ENCODE results near the gene MAPRE2. TPM values are rescaled to one million over a fixed set of nuclear protein-coding genes. Genes with fewer than 3 reads are reported as not detected.

Gene MAPRE2
- total RNA-seq, 2 donors from 2014 or later: 11.7 to 11.9 TPM

- no peak overlapping the region for H3K4me3 ChIP-seq
- DNase-seq (no peak), ATAC-seq (no peak)
- no peak overlapping the region for H3K27ac ChIP-seq
- TF ChIP-seq, protein P1, sequence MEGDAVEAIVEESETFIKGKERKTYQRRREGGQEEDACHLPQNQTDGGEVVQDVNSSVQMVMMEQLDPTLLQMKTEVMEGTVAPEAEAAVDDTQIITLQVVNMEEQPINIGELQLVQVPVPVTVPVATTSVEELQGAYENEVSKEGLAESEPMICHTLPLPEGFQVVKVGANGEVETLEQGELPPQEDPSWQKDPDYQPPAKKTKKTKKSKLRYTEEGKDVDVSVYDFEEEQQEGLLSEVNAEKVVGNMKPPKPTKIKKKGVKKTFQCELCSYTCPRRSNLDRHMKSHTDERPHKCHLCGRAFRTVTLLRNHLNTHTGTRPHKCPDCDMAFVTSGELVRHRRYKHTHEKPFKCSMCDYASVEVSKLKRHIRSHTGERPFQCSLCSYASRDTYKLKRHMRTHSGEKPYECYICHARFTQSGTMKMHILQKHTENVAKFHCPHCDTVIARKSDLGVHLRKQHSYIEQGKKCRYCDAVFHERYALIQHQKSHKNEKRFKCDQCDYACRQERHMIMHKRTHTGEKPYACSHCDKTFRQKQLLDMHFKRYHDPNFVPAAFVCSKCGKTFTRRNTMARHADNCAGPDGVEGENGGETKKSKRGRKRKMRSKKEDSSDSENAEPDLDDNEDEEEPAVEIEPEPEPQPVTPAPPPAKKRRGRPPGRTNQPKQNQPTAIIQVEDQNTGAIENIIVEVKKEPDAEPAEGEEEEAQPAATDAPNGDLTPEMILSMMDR (IDR thresholded peaks at IDR 0.05): no peak
- no peak for TF ChIP-seq POLR2A (IDR thresholded peaks at IDR 0.05)
- H3K36me3 ChIP-seq (replicated peaks in 1 of 2; ENCODE audit: insufficient read depth in 1 of 2, low read depth in 2 of 2): no peaks in the 10 kb centered on the region
- H3K27me3 ChIP-seq: no peaks in the 10 kb centered on the region
- 35 to 58% methylated on average over 3 of the region's 3 CpGs for WGBS, 2 donors
- intact Hi-C loops (cut with DNase I): no loop called here
- H3K9me3 ChIP-seq: no peaks in the 10 kb centered on the region
- peaks cover 6% of the 10 kb centered on the region for H3K4me1 ChIP-seq
Observed at GRCh38 chr18:35085450-35086380, 44.5 kb downstream of the MAPRE2 start.

DNA sequence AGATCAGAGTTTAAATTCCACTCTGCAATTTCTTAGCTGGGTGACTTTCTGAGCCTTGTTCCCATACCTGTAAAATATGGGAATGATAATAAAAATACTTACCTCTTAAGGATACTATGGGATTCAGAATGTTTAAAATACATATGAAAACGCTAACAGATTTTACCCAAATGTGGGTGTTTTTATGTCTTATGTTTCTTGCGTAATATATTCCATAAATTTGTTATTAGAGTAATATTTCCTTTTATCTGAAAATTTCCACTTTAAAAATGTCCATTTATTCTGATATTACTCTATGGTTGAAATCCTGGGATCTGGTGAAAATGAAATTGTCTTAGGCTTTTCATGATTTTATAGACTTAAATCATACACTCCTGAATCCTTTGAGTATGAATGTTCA lies 45.5 kb downstream of the MAPRE2 start:
- 98 to 100% methylated on average over 2 of the region's 2 CpGs for WGBS, 2 donors
- H3K9me3 ChIP-seq: no peaks in the 10 kb centered on the region
- no peak overlapping the region for H3K27ac ChIP-seq
- intact Hi-C loops (cut with DNase I): no loop called here
- ATAC-seq (no peak), DNase-seq (no peak)
- H3K4me3 ChIP-seq: no peak overlapping the region
- H3K36me3 ChIP-seq (replicated peaks in 1 of 2; ENCODE audit: insufficient read depth in 1 of 2, low read depth in 2 of 2): no peaks in the 10 kb centered on the region
- H3K27me3 ChIP-seq: no peaks in the 10 kb centered on the region
- TF ChIP-seq, protein P1 (IDR thresholded peaks at IDR 0.05): no peak
- no peak for TF ChIP-seq POLR2A (IDR thresholded peaks at IDR 0.05)
- H3K4me1 ChIP-seq: peaks cover 6% of the 10 kb centered on the region

DNA sequence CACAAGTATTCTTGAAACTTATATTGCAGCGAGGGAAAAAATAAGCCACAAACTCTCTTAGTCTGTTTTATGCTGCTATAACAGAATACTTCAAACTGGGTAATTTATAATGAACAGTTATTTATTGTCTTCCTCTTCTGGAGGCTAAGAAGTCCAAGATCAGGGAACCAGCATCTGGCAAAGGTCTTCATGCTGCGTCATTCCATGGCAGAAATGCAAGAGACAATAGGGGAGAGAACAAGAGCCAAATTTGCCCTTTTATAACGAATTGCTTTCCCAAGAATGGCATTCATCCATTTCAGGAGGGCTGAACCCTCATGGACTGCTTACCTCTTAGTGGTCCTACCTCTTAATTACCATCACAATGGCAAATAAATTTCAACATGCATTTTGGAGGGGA lies 46.5 kb downstream of the MAPRE2 start:
- no peaks in the 10 kb centered on the region for H3K27me3 ChIP-seq
- DNase-seq: no peak
- H3K9me3 ChIP-seq: no peaks in the 10 kb centered on the region
- no peak for ATAC-seq
- intact Hi-C loops (cut with DNase I): no loop called here
- H3K4me3 ChIP-seq: no peak overlapping the region
- no peaks in the 10 kb centered on the region for H3K36me3 ChIP-seq (replicated peaks in 1 of 2; ENCODE audit: insufficient read depth in 1 of 2, low read depth in 2 of 2)
- WGBS, 2 donors: 84 to 92% methylated on average over 3 of the region's 3 CpGs
- no peak for TF ChIP-seq POLR2A (IDR thresholded peaks at IDR 0.05)
- TF ChIP-seq, protein P1 (IDR thresholded peaks at IDR 0.05): no peak
- no peak overlapping the region for H3K27ac ChIP-seq
- peaks cover 6% of the 10 kb centered on the region for H3K4me1 ChIP-seq

GRCh38 chr18:35088921-35089320 lies 47.7 kb downstream of the MAPRE2 start:
- WGBS, 2 donors: 87 to 95% methylated on average over 3 of the region's 3 CpGs

More at GRCh38 chr18:35088921-35089320, 47.7 kb downstream of the MAPRE2 start:
- Histone ChIP-seq H3K9me3 (no peaks in the 10 kb centered on the region), H3K36me3 (replicated peaks in 1 of 2; ENCODE audit: insufficient read depth in 1 of 2, low read depth in 2 of 2) (no peaks in the 10 kb centered on the region), H3K4me3 (no peak overlapping the region), H3K4me1 (peaks cover 6% of the 10 kb centered on the region), H3K27me3 (no peaks in the 10 kb centered on the region), H3K27ac (no peak overlapping the region)
- ATAC-seq (no peak), DNase-seq (no peak)
- intact Hi-C loops (cut with DNase I): no loop called here
- no peak for TF ChIP-seq POLR2A (IDR thresholded peaks at IDR 0.05)
- TF ChIP-seq, protein P1 (IDR thresholded peaks at IDR 0.05): no peak
